Adrenal gland (tissue), 5 donors: ENCODE measurements around the gene ABHD12B.

Source experiments
- CTCF ChIP-seq, 6 experiments: fragments of 450-650 bp in 4 of 6; fragments of 200-600 bp in 2 of 6; sonication (generic) in 1 of 6; IDR thresholded peaks; 1 replicate in 5 of 6; 2 replicates in 1 of 6; pipeline versions ENCODE4 v1.5.1 to v1.8.0; 2016 to 2021; ENCODE audit warnings: antibody characterized with exemption in 6 of 6, mild to moderate bottlenecking in 2 of 6, moderate library complexity in 1 of 6
- POLR2A ChIP-seq, 2 donors: fragments of 450-650 bp; IDR thresholded peaks; one replicate each; pipeline ENCODE4 v1.6.1; 2017; ENCODE audit warnings: antibody characterized with exemption in 2 of 2, mild to moderate bottlenecking in 2 of 2, moderate library complexity in 1 of 2
- donor health status: DM: no; HTN: no; CAD: no.

- TF ChIP-seq CTCF (IDR thresholded peaks at IDR 0.05) (no peak), POLR2A (IDR thresholded peaks at IDR 0.05) (no peak)
Measured at GRCh38 chr14:50825307-50825706, 46.5 kb upstream of the ABHD12B start.
